ENCODE results near the gene SERPINA4. TPM values are rescaled to one million over a fixed set of nuclear protein-coding genes. Genes with fewer than 3 reads are reported as not detected.
A peak's percentile ranks its signal among the peaks of the same experiment; 100 is the strongest.

SERPINA4 gene
- total and polyA plus RNA-seq, 2 of the 13 experiments (the other 11 are each of a cell fraction or from before 2014, with no cell fraction given): 39.1 to 57.8 TPM

DNA sequence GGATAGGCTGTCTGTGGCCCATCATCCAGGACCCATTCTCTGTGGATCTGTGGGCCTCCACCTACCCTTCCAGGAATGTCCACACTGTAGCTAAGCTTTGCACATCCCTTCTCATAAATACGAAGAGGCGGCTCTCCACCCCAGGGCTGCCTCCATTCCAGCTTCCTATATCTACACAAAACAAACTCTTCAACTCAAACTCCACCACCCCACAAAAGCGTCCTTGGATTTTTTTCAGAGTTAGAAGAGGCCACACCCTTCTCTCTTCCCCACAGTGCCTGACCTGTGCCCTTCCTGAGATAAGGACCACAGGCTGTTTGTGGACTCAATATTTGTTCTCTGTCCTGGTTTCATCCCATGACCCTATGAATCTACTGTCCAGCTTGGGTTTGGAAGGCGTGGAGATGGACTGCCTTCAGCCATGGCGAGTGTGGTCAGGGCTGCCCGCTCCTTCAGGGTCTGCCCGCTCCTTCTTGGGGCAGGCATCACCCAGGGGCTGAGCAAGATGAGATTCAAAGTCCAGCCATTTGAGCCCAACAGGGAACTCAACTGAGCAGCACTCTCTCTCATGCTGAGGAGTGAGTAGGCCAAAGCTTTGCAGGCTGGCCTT, 39.0 kb upstream of the SERPINA4 start (continued):
- TF ChIP-seq HDAC1 (CRISPR knock-in tag; IDR thresholded peaks at IDR 0.05) (peak; percentile 86), ZFP37 (CRISPR knock-in tag; IDR thresholded peaks at IDR 0.05; ENCODE audit: borderline replicate concordance) (no peak), TEAD2 (CRISPR knock-in tag; IDR thresholded peaks at IDR 0.05) (no peak), ZNF644 (CRISPR knock-in tag; IDR thresholded peaks at IDR 0.05; ENCODE audit: low read depth) (peak; percentile 98), XBP1 (CRISPR knock-in tag; IDR thresholded peaks at IDR 0.05) (no peak), FOXA3 (CRISPR knock-in tag; IDR thresholded peaks at IDR 0.05) (peak; percentile 90), KDM1A (CRISPR knock-in tag; IDR thresholded peaks at IDR 0.05) (peak; percentile 62; the same call in 1 of the 2 replicates), PITX1 (CRISPR knock-in tag; IDR thresholded peaks at IDR 0.05) (peak; percentile 73; the same call in 1 of the 2 replicates), ZNF720 (CRISPR knock-in tag; IDR thresholded peaks at IDR 0.05) (no peak), ZNF468 (CRISPR knock-in tag; IDR thresholded peaks at IDR 0.05) (no peak), NRL (CRISPR knock-in tag; IDR thresholded peaks at IDR 0.05; ENCODE audit: borderline replicate concordance) (no peak), TBL1XR1 (IDR thresholded peaks at IDR 0.05; ENCODE audit: borderline replicate concordance, low read length, partially characterized antibody) (peak; percentile 39), SNRNP70 (IDR thresholded peaks at IDR 0.05; ENCODE audit: low read depth, low read length) (no peak), DMAP1 (CRISPR knock-in tag; IDR thresholded peaks at IDR 0.05) (peak; percentile 48; the same call in 1 of the 2 replicates), NCOR1 (IDR thresholded peaks at IDR 0.05; ENCODE audit: borderline replicate concordance, low read length) (peak; percentile 54; the same call in 1 of the 2 replicates), ZNF761 (CRISPR knock-in tag; conservative IDR thresholded peaks at IDR 0.05) (0 out of 2 replicates have a peak, but pooled peaks have one; percentile 52), NFKBIZ (CRISPR knock-in tag; IDR thresholded peaks at IDR 0.05) (no peak; the same call in 1 of the 2 replicates), MED8 (CRISPR knock-in tag; IDR thresholded peaks at IDR 0.05; ENCODE audit: insufficient replicate concordance) (peak; percentile 88), RXRB (CRISPR knock-in tag; IDR thresholded peaks at IDR 0.05; ENCODE audit: borderline replicate concordance) (peak; percentile 92), ZFYVE20 (CRISPR knock-in tag; IDR thresholded peaks at IDR 0.05; ENCODE audit: borderline replicate concordance, low read depth) (no peak), ZNF441 (CRISPR knock-in tag; IDR thresholded peaks at IDR 0.05; ENCODE audit: borderline replicate concordance) (peak; percentile 53; the same call in 1 of the 2 replicates), PPARG (CRISPR knock-in tag; conservative IDR thresholded peaks at IDR 0.05) (peak; percentile 93)
- TF ChIP-seq, protein P1, sequence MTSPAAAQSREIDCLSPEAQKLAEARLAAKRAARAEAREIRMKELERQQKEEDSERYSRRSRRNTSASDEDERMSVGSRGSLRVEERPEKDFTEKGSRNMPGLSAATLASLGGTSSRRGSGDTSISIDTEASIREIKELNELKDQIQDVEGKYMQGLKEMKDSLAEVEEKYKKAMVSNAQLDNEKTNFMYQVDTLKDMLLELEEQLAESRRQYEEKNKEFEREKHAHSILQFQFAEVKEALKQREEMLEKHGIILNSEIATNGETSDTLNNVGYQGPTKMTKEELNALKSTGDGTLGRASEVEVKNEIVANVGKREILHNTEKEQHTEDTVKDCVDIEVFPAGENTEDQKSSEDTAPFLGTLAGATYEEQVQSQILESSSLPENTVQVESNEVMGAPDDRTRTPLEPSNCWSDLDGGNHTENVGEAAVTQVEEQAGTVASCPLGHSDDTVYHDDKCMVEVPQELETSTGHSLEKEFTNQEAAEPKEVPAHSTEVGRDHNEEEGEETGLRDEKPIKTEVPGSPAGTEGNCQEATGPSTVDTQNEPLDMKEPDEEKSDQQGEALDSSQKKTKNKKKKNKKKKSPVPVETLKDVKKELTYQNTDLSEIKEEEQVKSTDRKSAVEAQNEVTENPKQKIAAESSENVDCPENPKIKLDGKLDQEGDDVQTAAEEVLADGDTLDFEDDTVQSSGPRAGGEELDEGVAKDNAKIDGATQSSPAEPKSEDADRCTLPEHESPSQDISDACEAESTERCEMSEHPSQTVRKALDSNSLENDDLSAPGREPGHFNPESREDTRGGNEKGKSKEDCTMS (CRISPR knock-in tag; conservative IDR thresholded peaks at IDR 0.05): no peak
- TF ChIP-seq, protein P2, sequence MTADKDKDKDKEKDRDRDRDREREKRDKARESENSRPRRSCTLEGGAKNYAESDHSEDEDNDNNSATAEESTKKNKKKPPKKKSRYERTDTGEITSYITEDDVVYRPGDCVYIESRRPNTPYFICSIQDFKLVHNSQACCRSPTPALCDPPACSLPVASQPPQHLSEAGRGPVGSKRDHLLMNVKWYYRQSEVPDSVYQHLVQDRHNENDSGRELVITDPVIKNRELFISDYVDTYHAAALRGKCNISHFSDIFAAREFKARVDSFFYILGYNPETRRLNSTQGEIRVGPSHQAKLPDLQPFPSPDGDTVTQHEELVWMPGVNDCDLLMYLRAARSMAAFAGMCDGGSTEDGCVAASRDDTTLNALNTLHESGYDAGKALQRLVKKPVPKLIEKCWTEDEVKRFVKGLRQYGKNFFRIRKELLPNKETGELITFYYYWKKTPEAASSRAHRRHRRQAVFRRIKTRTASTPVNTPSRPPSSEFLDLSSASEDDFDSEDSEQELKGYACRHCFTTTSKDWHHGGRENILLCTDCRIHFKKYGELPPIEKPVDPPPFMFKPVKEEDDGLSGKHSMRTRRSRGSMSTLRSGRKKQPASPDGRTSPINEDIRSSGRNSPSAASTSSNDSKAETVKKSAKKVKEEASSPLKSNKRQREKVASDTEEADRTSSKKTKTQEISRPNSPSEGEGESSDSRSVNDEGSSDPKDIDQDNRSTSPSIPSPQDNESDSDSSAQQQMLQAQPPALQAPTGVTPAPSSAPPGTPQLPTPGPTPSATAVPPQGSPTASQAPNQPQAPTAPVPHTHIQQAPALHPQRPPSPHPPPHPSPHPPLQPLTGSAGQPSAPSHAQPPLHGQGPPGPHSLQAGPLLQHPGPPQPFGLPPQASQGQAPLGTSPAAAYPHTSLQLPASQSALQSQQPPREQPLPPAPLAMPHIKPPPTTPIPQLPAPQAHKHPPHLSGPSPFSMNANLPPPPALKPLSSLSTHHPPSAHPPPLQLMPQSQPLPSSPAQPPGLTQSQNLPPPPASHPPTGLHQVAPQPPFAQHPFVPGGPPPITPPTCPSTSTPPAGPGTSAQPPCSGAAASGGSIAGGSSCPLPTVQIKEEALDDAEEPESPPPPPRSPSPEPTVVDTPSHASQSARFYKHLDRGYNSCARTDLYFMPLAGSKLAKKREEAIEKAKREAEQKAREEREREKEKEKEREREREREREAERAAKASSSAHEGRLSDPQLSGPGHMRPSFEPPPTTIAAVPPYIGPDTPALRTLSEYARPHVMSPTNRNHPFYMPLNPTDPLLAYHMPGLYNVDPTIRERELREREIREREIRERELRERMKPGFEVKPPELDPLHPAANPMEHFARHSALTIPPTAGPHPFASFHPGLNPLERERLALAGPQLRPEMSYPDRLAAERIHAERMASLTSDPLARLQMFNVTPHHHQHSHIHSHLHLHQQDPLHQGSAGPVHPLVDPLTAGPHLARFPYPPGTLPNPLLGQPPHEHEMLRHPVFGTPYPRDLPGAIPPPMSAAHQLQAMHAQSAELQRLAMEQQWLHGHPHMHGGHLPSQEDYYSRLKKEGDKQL (CRISPR knock-in tag; IDR thresholded peaks at IDR 0.05; ENCODE audit: low read depth): peak; percentile 51; the same call in 1 of the 2 replicates

Data from HepG2 (cell line).